K562 treated with DMSO at 1 percent for 12 hours (cell line): Measurements from ENCODE around the gene MAGEB16. TPM values are rescaled to one million over a fixed set of nuclear protein-coding genes. Genes with fewer than 3 reads are reported as not detected.

Experiments
- total RNA-seq: library from RNA; unstranded; fragments of 300-600 nt; gene quantifications from 2 replicates; pipeline ENCODE4 v1.2.3, GENCODE V29; 2022; ENCODE audit not compliant: insufficient read depth

MAGEB16 gene
- not detected in 2 replicates for total RNA-seq

DNA sequence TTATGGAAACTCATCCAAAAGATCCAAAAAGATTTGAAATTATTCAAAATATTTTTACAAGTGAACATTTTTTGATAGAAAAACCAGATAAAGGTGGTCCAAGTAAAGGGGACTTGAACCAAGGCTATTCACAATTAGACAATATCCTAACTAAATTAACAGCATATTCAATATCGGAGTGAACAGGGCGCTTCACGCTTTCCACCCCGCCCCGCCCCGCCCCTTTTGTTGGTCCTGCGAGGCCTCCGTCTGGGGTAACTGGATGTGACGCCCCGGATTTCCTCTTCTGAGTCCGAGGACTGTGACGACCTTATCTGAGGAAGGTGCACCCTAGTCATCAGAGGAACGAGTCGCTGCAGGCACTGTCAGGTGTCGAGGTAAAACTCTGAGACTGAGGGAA, at the start of gene MAGEB16:
TSS of gene MAGEB16 (plus strand) at position 301 of the 400 bp plus-strand sequence. CDS start 3,855 bp downstream, outside the sequence.

Other genes starting within 250 kb of the MAGEB16 start
- gene CFAP47, start 121.4 kb downstream of the MAGEB16 start, total RNA-seq = not detected in 2 replicates